Kidney epithelial cell (primary cell): ENCODE data around the gene RS1. TPM values are rescaled to one million over a fixed set of nuclear protein-coding genes. Genes with fewer than 3 reads are reported as not detected.
A peak's percentile ranks its signal among the peaks of the same experiment; 100 is the strongest.

ENCODE experiments used
- DNase-seq: peaks from one replicate; pipeline ENCODE4 v3.0.0-alpha.2; 2010; ENCODE audit warnings: low read depth
- H3K27me3 ChIP-seq: 2 replicates; pipeline ENCODE4 v1.6.0; 2011; ENCODE audit warnings: low read length; ENCODE audit not compliant: control insufficient read depth, insufficient read depth
- H3K36me3 ChIP-seq: 2 replicates; pipeline ENCODE4 v1.5.1; 2011; ENCODE audit warnings: low read length; ENCODE audit not compliant: control insufficient read depth, insufficient read depth
- H3K4me3 ChIP-seq: 2 replicates; pipeline ENCODE4 v1.5.1; 2011; ENCODE audit warnings: low read depth, mild to moderate bottlenecking, control low read depth, low read length
- CTCF ChIP-seq: IDR thresholded peaks from 2 replicates; pipeline ENCODE4 v1.5.1; 2011; ENCODE audit warnings: mild to moderate bottlenecking, moderate library complexity, low read length, control low read depth, inconsistent platforms; ENCODE audit not compliant: insufficient read depth, poor library complexity, severe bottlenecking
- total RNA-seq: library from RNA; depleted of rRNA; stranded (reverse); fragments of >200 nt; gene quantifications from 2 replicates; pipeline ENCODE4 v1.2.3, GENCODE V29; 2015

RS1 gene
- total RNA-seq, 1 donor from 2014 or later, result not detected

DNA sequence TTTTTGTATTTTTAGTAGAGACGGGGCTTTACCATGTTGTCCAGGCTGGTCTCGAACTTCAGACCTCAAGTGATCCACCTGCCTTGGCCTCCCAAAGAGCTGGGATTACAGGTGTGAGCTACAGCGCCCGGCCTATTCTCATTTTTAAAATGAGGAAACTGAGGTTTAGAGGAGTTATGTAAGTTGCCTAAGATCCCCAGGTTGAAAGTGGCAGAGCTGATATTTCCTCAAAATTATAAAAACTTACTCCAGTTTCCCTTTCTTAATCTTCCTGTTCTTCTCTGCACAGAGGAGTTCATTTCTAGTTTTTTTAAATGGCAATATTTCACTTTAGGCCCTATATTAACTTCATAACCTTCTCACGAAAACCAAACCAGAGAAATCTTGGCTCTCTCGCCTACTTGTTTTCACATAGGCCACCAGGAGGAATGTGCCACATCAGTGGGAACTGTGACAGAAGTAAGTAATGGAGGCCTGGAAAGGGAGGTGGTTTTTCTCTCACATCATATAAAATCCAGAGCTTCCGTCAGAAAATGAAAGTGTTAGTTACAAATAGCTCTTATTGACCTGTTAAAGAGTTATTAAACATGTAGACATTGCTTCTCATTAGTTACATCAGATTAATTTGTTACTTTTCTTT is 16.1 kb upstream of the RS1 start:
- no peak overlapping the region for H3K4me3 ChIP-seq
- H3K36me3 ChIP-seq, result no peaks in the 10 kb centered on the region
- H3K27me3 ChIP-seq, result no peaks in the 10 kb centered on the region
- no peak for DNase-seq
- TF ChIP-seq CTCF, result no peak

GRCh38 chrX:18682979-18683387 is 11.1 kb upstream of the RS1 start:
- no peak for TF ChIP-seq CTCF

GRCh38 chrX:18681996-18682395 is 10.1 kb upstream of the RS1 start:
- no peak overlapping the region for H3K4me3 ChIP-seq
- DNase-seq, result no peak
- no peak for TF ChIP-seq CTCF
- H3K36me3 ChIP-seq, result no peaks in the 10 kb centered on the region
- H3K27me3 ChIP-seq, result no peaks in the 10 kb centered on the region

More at GRCh38 chrX:18682979-18683387, 11.1 kb upstream of the RS1 start:
- H3K4me3 ChIP-seq, result no peak overlapping the region
- no peaks in the 10 kb centered on the region for H3K36me3 ChIP-seq
- no peak for DNase-seq
- H3K27me3 ChIP-seq, result no peaks in the 10 kb centered on the region

DNA sequence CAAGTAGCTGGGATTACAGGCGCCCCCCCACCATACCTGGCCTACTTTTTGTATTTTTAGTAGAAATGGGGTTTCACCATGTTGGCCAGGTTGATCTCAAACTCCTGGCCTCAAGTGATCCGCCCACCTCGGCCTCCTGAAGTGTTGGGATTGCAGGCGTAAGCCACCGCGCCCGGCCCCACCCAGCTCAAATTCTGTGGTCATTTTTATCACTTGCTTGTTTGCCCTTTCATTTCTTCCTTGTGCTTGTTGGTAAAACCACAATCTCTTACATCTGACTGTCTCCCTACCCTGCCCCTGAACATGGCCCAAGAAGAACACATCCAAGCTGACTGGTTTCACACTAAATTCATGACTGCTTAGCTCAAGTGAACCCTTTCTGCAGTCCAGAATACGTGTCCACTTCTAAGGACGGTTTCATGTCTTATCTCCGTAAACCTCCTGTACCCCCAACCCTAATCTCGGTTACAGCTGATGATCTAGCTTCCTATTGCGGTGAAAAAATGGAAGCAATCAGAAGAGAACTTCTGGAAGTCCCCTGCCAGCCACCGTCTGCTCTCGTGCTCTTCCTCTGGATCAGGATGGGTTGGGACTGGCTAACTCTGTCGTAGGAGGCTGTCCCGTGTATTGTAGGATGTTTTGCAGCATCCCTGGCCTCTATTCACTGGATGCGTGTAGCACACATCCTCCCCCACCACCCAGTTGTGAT is 5.4 kb upstream of the RS1 start:
- no peak for DNase-seq
- Histone ChIP-seq H3K4me3 (no peak overlapping the region), H3K36me3 (no peaks in the 10 kb centered on the region), H3K27me3 (no peaks in the 10 kb centered on the region)
- TF ChIP-seq CTCF, result no peak

- Histone ChIP-seq H3K27me3 (no peaks in the 10 kb centered on the region), H3K4me3 (no peak overlapping the region), H3K36me3 (no peaks in the 10 kb centered on the region)
- DNase-seq, result no peak
- peak; percentile 34 for TF ChIP-seq CTCF
These were observed 4.6 kb upstream of the RS1 start for GRCh38 chrX:18676470-18676869.

- no peak for TF ChIP-seq CTCF
- Histone ChIP-seq H3K4me3 (no peak overlapping the region), H3K36me3 (no peaks in the 10 kb centered on the region), H3K27me3 (no peaks in the 10 kb centered on the region)
- DNase-seq, result no peak
These were observed 4.1 kb upstream of the RS1 start for GRCh38 chrX:18676050-18676449.
